Measurements from ENCODE around the gene MAGEA1.

- TF ChIP-seq EZH2 (IDR thresholded peaks at IDR 0.05; ENCODE audit: insufficient read depth, poor library complexity, severe bottlenecking) (no peak), EZH2phosphoT487 (IDR thresholded peaks at IDR 0.05; ENCODE audit: insufficient read depth, low read depth) (no peak)
Measured at GRCh38 chrX:153206425-153207046, 27.5 kb downstream of the MAGEA1 start.

Data from GM23248 (cell line).